GM12878 (cell line): ENCODE results near the gene ATP8B1. TPM values are rescaled to one million over a fixed set of nuclear protein-coding genes. Genes with fewer than 3 reads are reported as not detected.

ENCODE experiments used
- ATAC-seq: fragments of 200-7000 bp; cut with Tn5 transposase; 3 replicates; pipeline ENCODE4 v1.9.1; 2020; ENCODE audit warnings: mild to moderate bottlenecking, moderate library complexity
- BruUV-seq: library from RNA; stranded (reverse); fragments of 400-500 nt; replicated peaks from 2 replicates; lab custom pipeline; 2021; lab: Mats Ljungman, UMichigan
- CTCF ChIA-PET: fragments of 300-600 bp; sonication (Branson Sonifier 250); formaldehyde crosslinking; extraction: SDS; loops from one replicate; lab custom pipeline; 2021; ENCODE audit warnings: inconsistent platforms; lab: Yijun Ruan, JAX
- POLR2A ChIA-PET: fragments of 350-600 bp; formaldehyde crosslinking; extraction: SDS; loops from one replicate; lab custom pipeline; 2021; ENCODE audit warnings: inconsistent platforms; lab: Charles Lee
- RAD21 ChIA-PET: fragments of 300-600 bp; sonication (Branson Sonifier 250); formaldehyde crosslinking; loops from one replicate; lab custom pipeline; 2023; ENCODE audit warnings: antibody characterized with exemption; ENCODE audit not compliant: unreplicated experiment; lab: Charles Lee
- SMC1A ChIA-PET: fragments of 300-600 bp; sonication (Branson Sonifier 250); formaldehyde crosslinking; loops from one replicate; lab custom pipeline; 2023; ENCODE audit not compliant: unreplicated experiment, uncharacterized antibody; lab: Charles Lee
- DNase-seq: peaks from one replicate; pipeline ENCODE4 v3.0.0-alpha.2; 2011; ENCODE audit warnings: low read depth, low spot score
- FAIRE-seq: peaks from 3 replicates; lab custom pipeline; 2011; peaks lifted over from hg19 to GRCh38; lab: Jason Lieb, UNC
- H2AFZ ChIP-seq: 2 replicates; pipeline ENCODE4 v1.6.0; 2011; ENCODE audit warnings: low read depth, low read length, control low read depth; ENCODE audit not compliant: control insufficient read depth
- H3K27ac ChIP-seq: 2 replicates; pipeline ENCODE4 v1.5.1; 2011; ENCODE audit warnings: control low read depth; ENCODE audit not compliant: control insufficient read depth, insufficient read depth
- H3K27me3 ChIP-seq, 2 experiments: replicated peaks in 1 of 2; 2 replicates each; pipeline versions ENCODE4 v1.6.0 to v1.6.1; 2011; ENCODE audit warnings: low read length in 1 of 2; ENCODE audit not compliant: control insufficient read depth in 2 of 2, insufficient read depth in 2 of 2
- H3K36me3 ChIP-seq, 2 experiments: 2 replicates each; pipeline ENCODE4 v1.5.1; 2011; ENCODE audit warnings: low read length in 1 of 2; ENCODE audit not compliant: control insufficient read depth in 2 of 2, insufficient read depth in 2 of 2
- H3K4me1 ChIP-seq: 2 replicates; pipeline ENCODE4 v1.6.1; 2011; ENCODE audit warnings: mild to moderate bottlenecking, low read length, moderate library complexity, mixed read lengths; ENCODE audit not compliant: control insufficient read depth, insufficient read depth
- H3K4me2 ChIP-seq: 2 replicates; pipeline ENCODE4 v1.6.0; 2011; ENCODE audit warnings: control low read depth; ENCODE audit not compliant: control insufficient read depth, insufficient read depth
- H3K4me3 ChIP-seq: fragments of 200-600 bp; sonication (generic); 2 replicates; pipeline ENCODE4 v1.5.1; 2016
- H3K79me2 ChIP-seq: 2 replicates; pipeline ENCODE4 v1.6.0; 2011; ENCODE audit warnings: low read length; ENCODE audit not compliant: control insufficient read depth, insufficient read depth
- H3K9ac ChIP-seq: 2 replicates; pipeline ENCODE4 v1.8.0; 2011; ENCODE audit warnings: low read length, control low read depth, mixed read lengths; ENCODE audit not compliant: control insufficient read depth, insufficient read depth
- H3K9me3 ChIP-seq: replicated peaks from 3 replicates; pipeline ENCODE4 v1.5.1; 2011; ENCODE audit warnings: mild to moderate bottlenecking, low read length; ENCODE audit not compliant: control insufficient read depth, insufficient read depth
- H4K20me1 ChIP-seq: 2 replicates; pipeline ENCODE4 v1.6.0; 2011; ENCODE audit not compliant: control insufficient read depth, insufficient read depth
- ATF3 ChIP-seq: IDR thresholded peaks from 2 replicates; pipeline ENCODE4 v1.6.1; 2011; ENCODE audit warnings: low read depth, mild to moderate bottlenecking, low read length, moderate library complexity, borderline replicate concordance; ENCODE audit errors: extremely low read depth
- ELK1 ChIP-seq: IDR thresholded peaks from 2 replicates; pipeline ENCODE4 v1.6.1; 2012; ENCODE audit warnings: low read depth, low read length, improper control_type of control experiment
- HDGF ChIP-seq: fragments of 450-650 bp; IDR thresholded peaks from 2 replicates; pipeline ENCODE4 v1.6.1; 2016; ENCODE audit warnings: antibody characterized with exemption
- HSF1 ChIP-seq: fragments of 150-350 bp; IDR thresholded peaks from 2 replicates; pipeline ENCODE4 v1.6.1; 2014; ENCODE audit warnings: mild to moderate bottlenecking, low read depth, low read length
- IRF4 ChIP-seq: IDR thresholded peaks from 2 replicates; pipeline ENCODE4 v1.6.1; 2011; ENCODE audit warnings: low read depth, low read length
- MEF2B ChIP-seq: fragments of 450-650 bp; IDR thresholded peaks from 2 replicates; pipeline ENCODE4 v1.6.1; 2018; ENCODE audit warnings: mild to moderate bottlenecking, moderate library complexity; ENCODE audit not compliant: partially characterized antibody, poor library complexity, severe bottlenecking
- MTA2 ChIP-seq: fragments of 450-650 bp; IDR thresholded peaks from 2 replicates; pipeline ENCODE4 v1.6.1; 2016; ENCODE audit warnings: low read depth, mild to moderate bottlenecking, moderate library complexity
- NBN ChIP-seq: fragments of 450-650 bp; IDR thresholded peaks from 2 replicates; pipeline ENCODE4 v1.6.1; 2016
- NFIC ChIP-seq: IDR thresholded peaks from 2 replicates; pipeline ENCODE4 v1.6.1; 2012; ENCODE audit warnings: low read depth, mild to moderate bottlenecking, inconsistent platforms, low read length, moderate library complexity
- NKRF ChIP-seq: fragments of 450-650 bp; conservative IDR thresholded peaks from 2 replicates; pipeline ENCODE4 v1.6.1; 2017; ENCODE audit warnings: mild to moderate bottlenecking, moderate library complexity
- WRNIP1 ChIP-seq: IDR thresholded peaks from 2 replicates; pipeline ENCODE4 v1.6.1; 2011; ENCODE audit warnings: low read depth, low read length, improper control_type of control experiment, borderline replicate concordance
- YY1 ChIP-seq: IDR thresholded peaks from 2 replicates; pipeline ENCODE4 v1.6.1; 2011; ENCODE audit warnings: low read depth, mild to moderate bottlenecking, low read length
- ZNF592 ChIP-seq: fragments of 450-650 bp; IDR thresholded peaks from 2 replicates; pipeline ENCODE4 v1.6.1; 2017; ENCODE audit warnings: mild to moderate bottlenecking, moderate library complexity
- ZZZ3 ChIP-seq: IDR thresholded peaks from 2 replicates; pipeline ENCODE4 v1.6.1; 2011; ENCODE audit warnings: low read depth; ENCODE audit not compliant: control insufficient read depth, insufficient read length
- WGBS: methylation state at CpG from one replicate; pipeline ENCODE4 v1.1.6; 2016; ENCODE audit warnings: low lambda C conversion rate; ENCODE audit not compliant: insufficient replicate concordance, insufficient coverage; ENCODE audit errors: missing lambda C conversion rate; 5-methylcytosine and 5-hydroxymethylcytosine counted together
- in situ Hi-C: fragments of 300-500 bp; cut with MboI; formaldehyde crosslinking; loops from 9 replicates; pipeline ENCODE4 v1.14.3; 2018; ENCODE audit warnings: mixed read lengths
- intact Hi-C: fragments of 100-400 bp; cut with micrococcal nuclease; formaldehyde crosslinking; loops from one replicate; pipeline ENCODE4 v1.14.2; 2022; ENCODE audit not compliant: unreplicated experiment
- polyA plus RNA-seq, 11 experiments: library from polyadenylated mRNA; depleted of rRNA in 4 of 11; unstranded in 6 of 11; stranded (reverse) in 5 of 11; fragments of >200 nt; fragmentation: Nextera tagmentation in 4 of 11; fragmentation: Illumina TruSeq in 1 of 11; extraction: Ambion mirVana in 4 of 11; extraction: Trizol in 1 of 11; gene quantifications; 1 replicate in 1 of 11; 2 replicates in 10 of 11; pipeline versions ENCODE4 v1.2.1 to v1.2.3, GENCODE V29; 2011 to 2016; ENCODE audit warnings: inconsistent platforms in 2 of 11, missing spikeins in 2 of 11, low read depth in 1 of 11
- total RNA-seq, 4 experiments: library from RNA; depleted of rRNA in 3 of 4; stranded (reverse); fragments of >200 nt in 3 of 4; fragmentation: Illumina TruSeq in 1 of 4; extraction: Trizol in 1 of 4; gene quantifications; 2 replicates each; pipeline versions ENCODE4 v1.2.1 to v1.2.3, GENCODE V29; 2013 to 2021

Gene ATP8B1
- total and polyA plus RNA-seq, 10 of the 15 experiments (the other 5 are each of a cell fraction or from before 2014, with no cell fraction given), result 0.03 to 0.37 (median 0.11) TPM

GRCh38 chr18:57784034-57784800 lies 18.9 kb downstream of the ATP8B1 start:
- Histone ChIP-seq H3K4me3 (no peak overlapping the region), H3K36me3 (no peaks in the 10 kb centered on the region)
- intact Hi-C loops, result no loop called here

More at GRCh38 chr18:57784034-57784800, 18.9 kb downstream of the ATP8B1 start:
- in situ Hi-C loops, result no loop called here
- Histone ChIP-seq H3K9ac (no peak overlapping the region), H3K4me2 (no peak overlapping the region), H3K9me3 (no peaks in the 10 kb centered on the region), H2AFZ (no peak overlapping the region), H4K20me1 (no peaks in the 10 kb centered on the region), H3K79me2 (no peaks in the 10 kb centered on the region), H3K27me3 (no peaks in the 10 kb centered on the region), H3K4me1 (peaks cover 3% of the 10 kb centered on the region; the same call in 1 of the 2 replicates), H3K27ac (no peak overlapping the region)
- BruUV-seq, result no TSS peak
- ChIA-PET SMC1A (interaction anchor here (1.0 kb wide), 1 partner anchor 35 kb away, joined by 3 read pairs; no protein-coding TSS in a partner anchor), CTCF (no interaction called here), POLR2A (no interaction called here), RAD21 (no interaction called here)
- TF ChIP-seq MTA2 (no peak), ELK1 (no peak), NBN (no peak), NKRF (no peak), IRF4 (no peak), ZZZ3 (no peak), NFIC (no peak), HDGF (no peak), MEF2B (no peak), YY1 (no peak), ZNF592 (no peak), ATF3 (no peak), WRNIP1 (no peak), HSF1 (no peak)
- ATAC-seq (no peak), DNase-seq (no peak), FAIRE-seq (no peak)
- WGBS, result 32% methylated on average over 16 of the region's 16 CpGs
